CD14-positive monocyte (primary cell): Measurements from ENCODE around the gene RCVRN. TPM values are rescaled to one million over a fixed set of nuclear protein-coding genes. Genes with fewer than 3 reads are reported as not detected.

Experiments
- DNase-seq, 3 donors: peaks; one replicate each; pipeline ENCODE4 v3.0.0-alpha.2; 2011 to 2022
- H2AFZ ChIP-seq: 2 replicates; pipeline ENCODE4 v1.6.0; 2012; ENCODE audit warnings: mild to moderate bottlenecking, low read depth, low read length, inconsistent platforms; ENCODE audit not compliant: insufficient read depth, poor library complexity, severe bottlenecking
- H3K27ac ChIP-seq, 2 donors: 1 replicate in 1 of 2; 2 replicates in 1 of 2; pipeline ENCODE4 v1.5.1; 2012 to 2013; ENCODE audit warnings: low read length in 2 of 2, control low read depth in 1 of 2, inconsistent platforms in 1 of 2, low read depth in 1 of 2, mild to moderate bottlenecking in 1 of 2
- H3K27me3 ChIP-seq, 2 donors: one replicate each; pipeline versions ENCODE4 v1.6.0 to v1.6.1; 2011 to 2013; ENCODE audit warnings: low read length in 2 of 2; ENCODE audit not compliant: control insufficient read depth in 2 of 2, insufficient read depth in 2 of 2
- H3K36me3 ChIP-seq, 2 donors: replicated peaks in 1 of 2; 1 replicate in 1 of 2; 2 replicates in 1 of 2; pipeline versions ENCODE4 v1.5.1 to v1.6.1; 2012 to 2013; ENCODE audit warnings: low read length in 2 of 2, control low read depth in 1 of 2, inconsistent platforms in 1 of 2, mild to moderate bottlenecking in 1 of 2; ENCODE audit not compliant: insufficient read depth in 2 of 2, control insufficient read depth in 1 of 2
- H3K4me1 ChIP-seq, 2 donors: 1 replicate in 1 of 2; 2 replicates in 1 of 2; pipeline versions ENCODE4 v1.5.1 to v1.6.1; 2012 to 2013; ENCODE audit warnings: low read length in 2 of 2, control low read depth in 1 of 2, inconsistent platforms in 1 of 2, mild to moderate bottlenecking in 1 of 2, moderate library complexity in 1 of 2; ENCODE audit not compliant: insufficient read depth in 2 of 2, control insufficient read depth in 1 of 2
- H3K4me2 ChIP-seq: replicated peaks from 2 replicates; pipeline ENCODE3; 2012; ENCODE audit warnings: low read length, moderate library complexity, mild to moderate bottlenecking; ENCODE audit not compliant: poor library complexity, severe bottlenecking; ENCODE audit errors: extremely low read depth
- H3K4me3 ChIP-seq, 3 experiments: fragments of 200-600 bp in 1 of 3; sonication (generic) in 1 of 3; replicated peaks in 1 of 3; 1 replicate in 2 of 3; 2 replicates in 1 of 3; pipeline ENCODE4 v1.5.1; 2011 to 2013; ENCODE audit warnings: low read length in 3 of 3, mild to moderate bottlenecking in 3 of 3, control low read depth in 2 of 3, low read depth in 2 of 3, inconsistent platforms in 1 of 3, moderate library complexity in 1 of 3
- H3K79me2 ChIP-seq: 2 replicates; pipeline ENCODE4 v1.6.0; 2012; ENCODE audit warnings: mild to moderate bottlenecking, control low read depth, inconsistent platforms, low read length, moderate library complexity; ENCODE audit not compliant: insufficient read depth
- H3K9ac ChIP-seq: 2 replicates; pipeline ENCODE4 v1.6.0; 2017; ENCODE audit warnings: low read length, mild to moderate bottlenecking; ENCODE audit not compliant: insufficient read depth, poor library complexity, severe bottlenecking
- H3K9me3 ChIP-seq, 2 donors: replicated peaks in 1 of 2; 1 replicate in 1 of 2; 2 replicates in 1 of 2; pipeline versions ENCODE4 v1.5.1 to v1.6.1; 2012 to 2013; ENCODE audit warnings: low read length in 2 of 2, control low read depth in 1 of 2; ENCODE audit not compliant: control insufficient read depth in 1 of 2, insufficient read depth in 1 of 2
- H4K20me1 ChIP-seq: 2 replicates; pipeline ENCODE4 v1.6.0; 2012; ENCODE audit warnings: mild to moderate bottlenecking, low read length, control low read depth, moderate library complexity; ENCODE audit not compliant: insufficient read depth
- H3K27ac Mint-ChIP-seq, 7 donors: one replicate each; pipeline ENCODE4 v1.8.0; 2020; ENCODE audit warnings: mild to moderate bottlenecking in 7 of 7, mixed read lengths in 7 of 7, moderate library complexity in 6 of 7, inconsistent platforms in 2 of 7
- H3K27me3 Mint-ChIP-seq, 3 donors: one replicate each; pipeline ENCODE4 v1.8.0; 2021 to 2022; ENCODE audit warnings: low read depth in 3 of 3, mild to moderate bottlenecking in 3 of 3, mixed read lengths in 3 of 3, moderate library complexity in 3 of 3, inconsistent platforms in 1 of 3
- H3K36me3 Mint-ChIP-seq, 2 donors: one replicate each; pipeline ENCODE4 v1.8.0; 2020; ENCODE audit warnings: mixed read lengths in 2 of 2, inconsistent platforms in 1 of 2, mild to moderate bottlenecking in 1 of 2
- H3K4me1 Mint-ChIP-seq: one replicate; pipeline ENCODE4 v1.8.0; 2020; ENCODE audit warnings: mild to moderate bottlenecking, mixed read lengths
- H3K4me3 Mint-ChIP-seq, 2 donors: one replicate each; pipeline ENCODE4 v1.8.0; 2020; ENCODE audit warnings: mild to moderate bottlenecking in 2 of 2, mixed read lengths in 2 of 2, moderate library complexity in 1 of 2
- H3K9me3 Mint-ChIP-seq, 7 donors: one replicate each; pipeline ENCODE4 v1.8.0; 2020 to 2022; ENCODE audit warnings: mixed read lengths in 7 of 7, mild to moderate bottlenecking in 6 of 7, moderate library complexity in 6 of 7, inconsistent platforms in 2 of 7
- WGBS: methylation state at CpG from one replicate; pipeline ENCODE4 v1.1.5; 2013; ENCODE audit warnings: missing lambda C conversion rate; ENCODE audit not compliant: insufficient coverage; 5-methylcytosine and 5-hydroxymethylcytosine counted together
- intact Hi-C, 2 donors: fragments of 100-400 bp; cut with micrococcal nuclease; formaldehyde crosslinking; loops; one replicate each; pipeline versions ENCODE4 v1.15.0 to v1.15.1; 2023
- polyA plus RNA-seq, 3 donors: library from polyadenylated mRNA; depleted of rRNA in 1 of 3; unstranded in 2 of 3; stranded (reverse) in 1 of 3; fragments of 300-500 nt in 2 of 3; fragments of >200 nt in 1 of 3; fragmentation: Illumina TruSeq in 2 of 3; gene quantifications; 1 replicate in 2 of 3; 2 replicates in 1 of 3; pipeline ENCODE4 v1.2.3, GENCODE V29; 2012 to 2021
- TF ChIP-seq, protein P1 (sequence below): fragments of 200-600 bp; IDR thresholded peaks from one replicate; pipeline ENCODE4 v1.8.0; 2022; ENCODE audit warnings: antibody characterized with exemption, mild to moderate bottlenecking

RCVRN gene
- polyA plus RNA-seq, 3 donors = 2.5 TPM; not detected in 2

DNA sequence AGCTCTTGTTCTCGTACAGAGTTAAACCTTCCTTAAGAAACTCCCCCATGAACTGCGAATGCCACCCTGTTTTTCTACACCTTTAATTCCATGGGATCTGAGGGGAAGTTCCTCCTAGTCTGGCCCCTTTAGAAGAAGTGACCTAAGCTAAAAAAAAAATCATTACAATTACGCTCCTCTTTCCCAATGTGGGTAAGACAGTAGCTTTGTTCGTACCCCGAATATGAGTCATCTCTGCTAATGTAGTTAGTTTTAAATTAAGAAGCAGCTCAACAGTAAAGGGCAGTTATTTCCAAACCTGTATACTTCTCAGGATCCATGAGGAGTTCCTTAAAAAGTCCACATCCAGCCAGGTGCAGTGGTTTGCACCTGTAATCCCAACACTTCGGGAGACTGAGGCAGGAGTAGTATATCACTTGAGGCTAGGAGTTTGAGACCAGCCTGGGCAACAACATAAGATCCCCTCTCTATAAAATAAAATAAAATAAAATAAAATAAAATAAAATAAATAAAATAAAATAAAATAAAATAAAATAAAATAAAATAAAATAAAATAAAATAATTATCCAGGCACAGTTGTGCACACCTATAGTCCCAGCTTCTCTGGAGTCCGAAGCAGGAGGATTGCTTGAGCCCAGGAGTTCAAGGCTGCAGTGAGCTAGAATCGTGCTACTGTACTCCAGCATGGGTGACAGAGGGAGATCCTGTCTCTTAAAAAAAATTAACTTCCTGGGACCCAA is 26.1 kb downstream of the RCVRN start:
- Mint-ChIP-seq H3K27me3 (peaks cover 8 to 14% (median 9%) of the 10 kb centered on the region in 3 donors), H3K4me1 (peaks cover 15% of the 10 kb centered on the region)
- intact Hi-C loops = no loop called here

DNA sequence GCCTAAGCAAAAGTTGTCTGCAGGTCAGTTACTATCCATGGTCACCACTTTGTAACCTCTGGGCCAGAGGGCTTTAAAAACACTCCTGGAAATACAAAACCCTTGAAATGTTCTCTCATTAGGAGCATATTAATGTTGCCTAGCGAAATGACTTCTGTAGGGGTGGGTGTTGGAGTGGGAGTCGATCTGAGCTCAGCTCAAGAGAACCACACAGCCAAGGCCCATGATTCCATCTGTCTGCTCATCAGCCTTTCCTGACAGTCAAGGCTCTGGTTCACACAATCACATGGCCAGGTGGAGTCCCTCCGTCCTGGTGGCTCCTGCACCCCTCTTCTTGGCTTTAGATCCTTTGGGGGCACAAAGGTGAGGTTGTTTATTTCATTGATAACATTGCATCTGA is 26.7 kb downstream of the RCVRN start:
- Mint-ChIP-seq H3K4me3 (no peak overlapping the region), H3K27ac (peak overlapping the region in 3 of 7 donors; percentile 32 to 68 (median 60)), H3K36me3 (no peaks in the 10 kb centered on the region), H3K4me1 (peaks cover 15% of the 10 kb centered on the region), H3K9me3 (peaks cover 9 to 25% (median 14%) of the 10 kb centered on the region in 7 donors), H3K27me3 (peaks cover 8 to 14% (median 9%) of the 10 kb centered on the region in 3 donors)
- H3K9me3 ChIP-seq = peaks cover 9 to 18% of the 10 kb centered on the region in 2 donors
- H3K4me2 ChIP-seq = no peak overlapping the region
- no peaks in the 10 kb centered on the region for H3K36me3 ChIP-seq
- H3K9ac ChIP-seq = no peak overlapping the region
- peaks cover 0 to 3% of the 10 kb centered on the region in 2 donors for H3K27me3 ChIP-seq
- intact Hi-C loops = no loop called here
- no peaks in the 10 kb centered on the region for H3K79me2 ChIP-seq
- DNase-seq = no peak
- no peak overlapping the region for H2AFZ ChIP-seq
- H3K27ac ChIP-seq = no peak overlapping the region
- H3K4me1 ChIP-seq = peaks cover 15 to 20% of the 10 kb centered on the region in 2 donors
- no peak overlapping the region for H3K4me3 ChIP-seq
- WGBS = 85% methylated on average over 2 of the region's 3 CpGs
- H4K20me1 ChIP-seq = no peaks in the 10 kb centered on the region
- TF ChIP-seq, protein P1, sequence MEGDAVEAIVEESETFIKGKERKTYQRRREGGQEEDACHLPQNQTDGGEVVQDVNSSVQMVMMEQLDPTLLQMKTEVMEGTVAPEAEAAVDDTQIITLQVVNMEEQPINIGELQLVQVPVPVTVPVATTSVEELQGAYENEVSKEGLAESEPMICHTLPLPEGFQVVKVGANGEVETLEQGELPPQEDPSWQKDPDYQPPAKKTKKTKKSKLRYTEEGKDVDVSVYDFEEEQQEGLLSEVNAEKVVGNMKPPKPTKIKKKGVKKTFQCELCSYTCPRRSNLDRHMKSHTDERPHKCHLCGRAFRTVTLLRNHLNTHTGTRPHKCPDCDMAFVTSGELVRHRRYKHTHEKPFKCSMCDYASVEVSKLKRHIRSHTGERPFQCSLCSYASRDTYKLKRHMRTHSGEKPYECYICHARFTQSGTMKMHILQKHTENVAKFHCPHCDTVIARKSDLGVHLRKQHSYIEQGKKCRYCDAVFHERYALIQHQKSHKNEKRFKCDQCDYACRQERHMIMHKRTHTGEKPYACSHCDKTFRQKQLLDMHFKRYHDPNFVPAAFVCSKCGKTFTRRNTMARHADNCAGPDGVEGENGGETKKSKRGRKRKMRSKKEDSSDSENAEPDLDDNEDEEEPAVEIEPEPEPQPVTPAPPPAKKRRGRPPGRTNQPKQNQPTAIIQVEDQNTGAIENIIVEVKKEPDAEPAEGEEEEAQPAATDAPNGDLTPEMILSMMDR = no peak

More for the DNA sequence above, 26.1 kb downstream of the RCVRN start:
- Histone ChIP-seq H3K9ac (no peak overlapping the region), H3K4me1 (peaks cover 15 to 20% of the 10 kb centered on the region in 2 donors), H3K4me2 (no peak overlapping the region), H3K4me3 (no peak overlapping the region), H3K9me3 (peaks cover 9 to 23% of the 10 kb centered on the region in 2 donors), H2AFZ (no peak overlapping the region), H4K20me1 (no peaks in the 10 kb centered on the region), H3K36me3 (no peaks in the 10 kb centered on the region), H3K79me2 (no peaks in the 10 kb centered on the region), H3K27me3 (peaks cover 0 to 3% of the 10 kb centered on the region in 2 donors), H3K27ac (no peak overlapping the region)
- Mint-ChIP-seq H3K9me3 (peaks cover 13 to 30% (median 18%) of the 10 kb centered on the region in 7 donors), H3K4me3 (no peak overlapping the region), H3K27ac (peak overlapping the region in 2 of 7 donors; percentile 30 to 40), H3K36me3 (no peaks in the 10 kb centered on the region)
- DNase-seq = peak in 2 of 3 donors; percentile 3 to 70
- WGBS = 100% methylated on average over 1 of the region's 8 CpGs
- TF ChIP-seq, protein P1 = no peak
